ENCODE data around the gene LCK. TPM values are rescaled to one million over a fixed set of nuclear protein-coding genes. Genes with fewer than 3 reads are reported as not detected.
A peak's percentile ranks its signal among the peaks of the same experiment; 100 is the strongest.

The LCK gene
- under 0.01 TPM in 2 replicates for total RNA-seq

DNA sequence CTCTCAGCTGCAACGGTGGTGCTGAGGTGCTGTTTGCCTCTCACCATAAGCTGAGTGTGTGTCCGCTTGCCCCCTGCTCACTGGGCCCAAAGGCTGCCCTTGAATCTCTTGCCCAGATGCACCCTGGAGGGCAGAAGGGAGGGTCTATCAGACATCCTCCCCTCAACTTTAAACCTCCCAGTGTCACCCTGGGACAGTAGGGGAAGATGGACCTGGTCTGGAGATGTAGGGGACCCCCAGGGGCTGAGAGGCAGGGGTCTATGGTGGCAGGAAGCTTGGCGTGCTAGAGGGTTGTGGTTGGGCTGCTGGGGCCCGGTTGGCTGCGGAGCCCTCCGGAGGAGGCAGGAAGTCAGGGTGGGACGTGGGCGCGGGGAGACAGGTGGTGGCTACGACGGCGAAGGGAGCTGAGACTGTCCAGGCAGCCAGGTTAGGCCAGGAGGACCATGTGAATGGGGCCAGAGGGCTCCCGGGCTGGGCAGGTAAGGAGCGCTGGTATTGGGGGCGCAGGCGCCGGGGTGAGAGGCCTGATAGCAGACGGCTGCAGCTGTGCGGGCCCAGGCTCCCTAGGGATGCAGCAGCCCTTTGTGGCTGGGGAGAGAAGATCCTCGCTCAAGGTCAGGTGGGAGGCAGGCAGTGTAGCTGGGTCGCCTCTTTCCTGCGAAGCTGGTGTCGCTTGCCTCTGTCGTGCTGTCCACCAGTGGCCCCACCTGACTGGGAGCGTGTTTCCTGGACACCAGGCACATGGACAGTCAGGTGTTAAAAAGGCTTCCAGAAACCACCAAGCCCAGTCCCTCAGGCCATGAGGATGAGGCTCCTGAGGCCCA lies at the start of gene LCK:
LCK (plus strand) TSS at position 373 of the 824 bp plus-strand sequence. CDS start 23,065 bp downstream, outside the sequence.
- DNase-seq (ENCODE audit: low read depth in 2 of 2) = no peak

DNA sequence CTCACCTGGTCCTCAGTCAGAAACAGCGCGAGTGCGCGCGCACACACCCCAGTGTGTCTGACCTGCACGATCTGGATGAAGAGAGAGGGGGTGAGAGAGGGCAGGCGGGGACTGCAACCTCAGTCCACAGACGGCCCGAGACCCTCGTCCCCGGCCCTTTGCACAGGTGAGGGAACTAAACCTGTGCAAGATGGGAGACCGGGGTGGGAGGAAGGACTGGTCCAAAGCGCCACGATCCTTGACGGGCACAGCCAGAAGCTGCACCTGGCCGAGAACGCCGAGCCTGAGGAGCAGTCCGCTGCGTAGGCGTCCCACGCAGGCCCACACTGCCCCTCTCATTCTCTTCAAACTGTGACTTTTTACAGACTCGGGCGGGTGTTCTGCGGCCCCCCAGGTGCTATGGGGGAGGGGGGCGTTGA lies 46.1 kb upstream of the LCK start:
- no peak for DNase-seq (ENCODE audit: low read depth in 2 of 2)

DNA sequence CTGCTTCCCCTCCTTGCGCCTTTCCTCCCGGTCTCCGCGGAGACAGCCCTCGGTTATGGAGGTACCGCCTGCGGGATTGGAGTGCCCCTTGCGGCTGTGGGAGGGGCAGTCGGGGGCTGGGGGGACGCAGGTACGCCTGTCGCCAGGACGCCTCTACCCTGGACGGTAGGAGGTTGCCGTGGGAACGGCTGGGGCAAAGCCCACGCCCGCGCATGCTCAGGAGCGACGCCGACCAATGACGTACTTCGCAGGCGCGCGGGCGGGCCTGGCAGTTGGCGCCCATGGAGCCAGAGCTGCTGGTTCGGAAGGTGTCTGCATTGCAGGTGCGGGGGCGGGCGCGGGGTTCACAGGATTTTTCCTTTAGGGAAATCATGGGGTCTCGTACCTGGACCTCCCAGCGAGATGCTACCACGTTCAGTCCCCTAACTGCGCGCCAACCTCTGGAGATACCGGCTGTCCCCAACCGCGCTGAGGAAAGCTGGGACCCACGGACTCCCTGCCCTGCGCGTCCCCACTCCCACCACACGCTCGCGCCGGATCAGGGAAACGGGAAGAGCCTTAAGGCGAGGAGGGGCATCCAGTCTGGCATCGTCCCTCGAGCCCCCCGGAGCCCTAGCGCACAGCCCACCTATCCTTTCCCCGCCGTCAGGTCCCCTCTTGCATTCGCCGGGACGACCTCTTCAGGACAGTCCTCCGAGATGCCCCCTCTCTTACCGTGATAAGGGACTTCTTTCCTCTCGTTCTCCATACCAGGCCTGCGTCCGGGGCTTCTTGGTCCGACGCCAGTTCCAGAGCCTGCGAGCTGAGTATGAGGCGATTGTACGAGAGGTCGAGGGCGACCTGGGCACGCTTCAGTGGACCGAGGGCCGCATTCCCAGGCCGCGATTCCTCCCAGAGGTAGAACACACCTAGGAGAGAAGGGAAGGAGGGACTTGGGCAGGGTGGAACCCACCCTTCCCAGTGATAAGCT lies 45.4 kb upstream of the LCK start, which contains the start of gene IQCC:
IQCC (plus strand) TSS at position 271 of the 970 bp plus-strand sequence; CDS start at position 282, 11 bp downstream.
- peak; percentile 66 to 84 for DNase-seq (ENCODE audit: low read depth in 2 of 2)

DNA sequence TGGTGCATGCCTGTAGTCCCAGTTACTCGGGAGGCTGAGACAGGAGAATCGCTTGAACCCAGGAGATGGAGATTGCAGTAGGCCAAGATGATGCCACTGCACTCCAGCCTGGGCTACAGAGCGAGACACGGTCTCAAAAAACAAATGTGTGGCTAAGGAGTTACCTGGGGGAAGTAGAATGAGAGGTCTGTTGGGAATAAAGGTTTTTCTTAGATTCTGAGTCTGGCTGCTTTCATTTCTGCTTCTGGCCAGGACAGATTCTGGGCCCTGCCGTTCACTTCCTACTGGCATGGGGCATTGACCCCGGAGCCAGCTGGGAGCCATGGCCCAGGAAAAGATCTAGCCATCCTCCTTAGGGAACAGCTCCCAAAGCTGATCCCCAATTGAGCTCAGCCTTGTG lies 42.6 kb upstream of the LCK start:
- no peak for DNase-seq (ENCODE audit: low read depth in 2 of 2)

DNA sequence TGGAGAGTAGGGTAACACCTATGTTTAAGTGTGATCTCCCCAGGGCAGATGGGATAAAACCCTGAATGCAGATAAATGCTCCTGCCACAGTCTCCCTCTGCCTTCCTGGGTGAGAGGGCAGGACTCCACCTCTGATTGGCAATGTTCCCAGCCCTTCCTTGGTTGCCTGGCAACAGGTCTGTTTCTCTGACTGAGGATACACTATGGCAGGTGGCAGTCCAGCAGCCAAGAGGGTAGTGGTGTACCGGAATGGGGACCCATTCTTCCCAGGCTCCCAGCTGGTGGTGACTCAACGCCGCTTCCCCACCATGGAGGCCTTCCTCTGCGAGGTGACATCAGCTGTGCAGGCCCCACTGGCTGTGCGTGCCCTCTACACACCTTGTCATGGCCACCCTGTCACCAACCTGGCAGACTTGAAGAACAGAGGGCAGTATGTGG lies 42.2 kb upstream of the LCK start, which contains the start of gene DCDC2B:
DCDC2B (plus strand) TSS at position 199 of the 438 bp plus-strand sequence; CDS start at position 204, 5 bp downstream.
- no peak for DNase-seq (ENCODE audit: low read depth in 2 of 2)

DNA sequence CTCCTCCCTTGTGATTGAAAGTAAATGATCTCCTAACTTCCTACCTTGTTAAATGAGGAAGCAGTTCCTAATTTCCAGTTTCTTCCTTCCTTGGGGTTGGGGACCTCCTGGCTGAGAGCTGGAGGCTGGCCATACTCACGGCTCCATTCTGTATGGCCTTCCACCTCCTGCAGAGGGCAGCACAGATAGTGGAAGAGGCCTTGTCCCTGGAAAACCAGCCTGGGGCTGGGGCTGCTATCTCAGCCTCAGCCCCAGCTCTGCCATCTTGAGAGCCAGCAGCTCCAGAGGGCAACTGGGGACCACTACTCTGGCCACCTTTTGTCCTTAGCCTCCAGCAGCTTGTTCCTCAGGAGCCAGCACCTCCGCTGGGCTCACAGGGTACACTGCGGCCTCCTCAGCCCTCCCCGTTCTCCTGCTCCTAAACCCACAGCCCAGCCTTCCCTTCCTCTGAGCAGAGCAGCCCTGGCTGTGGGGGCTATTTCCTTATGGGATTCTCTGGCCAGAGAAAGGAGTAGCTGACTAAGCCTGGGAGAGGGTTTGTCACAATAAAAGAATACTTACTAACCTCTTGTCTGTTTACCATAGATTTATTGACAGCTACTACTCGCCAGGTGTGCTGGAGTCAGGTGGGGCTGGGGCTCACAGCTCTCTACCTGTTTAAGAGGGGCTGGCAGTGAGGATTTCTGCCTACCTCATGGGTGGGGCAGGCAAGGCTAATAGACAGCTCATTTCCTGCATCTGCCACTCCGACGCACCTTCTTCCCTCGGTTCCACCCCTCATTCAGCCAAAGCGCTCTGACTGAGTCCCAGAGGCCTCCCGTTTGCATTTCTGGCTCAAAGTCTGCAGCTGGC lies 35.2 kb upstream of the LCK start:
- DNase-seq (ENCODE audit: low read depth in 2 of 2) = peak; percentile 55 to 77

DNA sequence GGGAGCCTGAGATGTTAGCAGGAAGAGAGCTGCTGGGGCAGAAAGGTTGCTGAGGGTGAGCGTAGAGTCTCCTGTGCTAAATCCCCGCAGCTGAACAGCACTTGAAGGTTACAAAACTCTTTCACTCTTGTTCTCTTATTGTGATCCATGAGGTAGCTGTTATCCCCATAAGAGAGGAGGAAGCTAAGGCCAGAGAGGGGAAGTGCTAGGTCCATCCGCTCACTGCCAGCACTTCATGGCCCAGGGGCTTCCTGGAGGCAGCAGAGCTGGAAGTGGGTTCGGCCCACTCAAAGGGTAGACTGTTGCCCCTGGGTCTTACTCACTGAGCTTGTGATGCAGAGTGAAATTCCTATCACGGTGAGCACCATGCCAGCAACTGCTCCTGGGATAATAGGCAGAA lies 34.5 kb upstream of the LCK start:
- peak in 1 of 2 donors; percentile 20 for DNase-seq (ENCODE audit: low read depth in 2 of 2)

DNA sequence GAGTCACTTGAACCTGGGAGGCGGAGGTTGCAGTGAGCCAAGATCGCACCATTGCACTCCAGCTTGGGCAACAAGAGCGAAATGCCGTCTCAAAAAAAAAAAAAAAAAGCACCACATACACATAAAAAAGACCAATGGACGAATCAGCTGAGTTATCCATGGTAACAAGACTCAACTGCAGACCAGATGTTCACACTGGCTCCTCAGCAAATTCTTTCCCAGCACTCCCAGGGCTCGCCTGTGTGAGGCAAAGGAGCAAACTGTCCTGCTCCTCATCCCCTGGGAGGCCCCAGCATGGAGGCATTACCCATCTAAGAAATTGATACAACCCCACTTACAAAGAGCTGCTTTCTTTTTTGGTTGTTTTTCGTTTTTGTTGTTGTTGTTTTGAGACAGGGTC lies 32.0 kb upstream of the LCK start:
- DNase-seq (ENCODE audit: low read depth in 2 of 2) = no peak

DNA sequence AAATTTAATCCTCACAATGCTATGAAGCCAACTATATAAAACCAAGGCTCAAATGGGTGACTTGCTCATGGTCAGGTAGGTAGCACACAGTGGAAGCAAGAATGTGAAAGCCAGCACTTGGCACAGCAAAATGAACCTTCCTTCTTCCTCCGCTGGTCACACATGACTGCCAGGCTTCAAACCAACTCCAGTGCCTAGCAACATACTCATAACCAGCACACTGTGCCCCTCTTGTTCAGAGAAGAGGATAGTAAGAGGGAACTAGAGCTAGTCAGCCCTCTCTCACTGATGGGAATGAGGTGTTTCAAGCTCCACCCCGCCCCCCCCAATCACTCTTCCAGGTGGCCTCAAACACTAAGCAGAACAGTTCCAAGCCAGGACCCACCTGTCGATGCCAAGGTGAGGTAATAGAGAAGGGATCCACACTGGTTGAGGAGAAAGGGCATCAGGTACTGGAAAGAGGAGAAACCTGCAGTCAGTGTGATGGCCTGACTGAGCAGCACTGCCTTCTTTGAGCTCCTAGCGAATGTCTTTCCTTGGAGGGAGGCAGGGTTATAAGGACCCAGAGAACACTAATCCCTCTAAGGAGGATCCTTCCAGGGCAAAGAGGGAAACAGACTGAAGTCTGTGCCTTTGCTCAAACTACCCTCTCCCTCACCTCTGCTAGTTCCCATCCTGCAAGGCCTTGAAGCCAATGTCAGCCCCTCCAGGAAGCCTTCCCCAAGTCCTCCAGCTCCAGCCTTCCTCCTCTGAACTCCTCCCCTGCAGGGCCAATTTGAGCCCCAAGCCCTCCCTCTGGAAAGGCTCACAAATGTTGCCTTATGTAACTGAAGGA lies 30.1 kb upstream of the LCK start:
- DNase-seq (ENCODE audit: low read depth in 2 of 2) = no peak

DNA sequence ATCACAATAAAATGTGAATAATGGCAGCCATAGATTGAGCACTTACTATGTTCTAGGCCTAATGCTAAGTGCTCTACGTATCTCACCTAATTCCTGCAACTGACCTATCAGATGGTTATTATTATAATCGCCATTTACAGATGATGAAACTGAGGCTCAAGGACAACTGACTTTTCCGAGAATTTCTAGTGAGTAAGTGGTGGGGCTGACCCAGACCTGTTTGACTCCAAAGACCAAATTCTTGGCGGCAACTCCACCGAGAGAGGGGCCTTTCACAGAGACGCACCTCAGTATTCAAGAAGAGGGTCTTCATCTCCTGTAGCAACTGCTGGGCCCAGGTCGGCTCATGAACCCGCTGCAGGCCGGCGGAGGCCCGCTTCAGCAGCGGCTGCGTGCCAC lies 29.5 kb upstream of the LCK start:
- no peak for DNase-seq (ENCODE audit: low read depth in 2 of 2)

DNA sequence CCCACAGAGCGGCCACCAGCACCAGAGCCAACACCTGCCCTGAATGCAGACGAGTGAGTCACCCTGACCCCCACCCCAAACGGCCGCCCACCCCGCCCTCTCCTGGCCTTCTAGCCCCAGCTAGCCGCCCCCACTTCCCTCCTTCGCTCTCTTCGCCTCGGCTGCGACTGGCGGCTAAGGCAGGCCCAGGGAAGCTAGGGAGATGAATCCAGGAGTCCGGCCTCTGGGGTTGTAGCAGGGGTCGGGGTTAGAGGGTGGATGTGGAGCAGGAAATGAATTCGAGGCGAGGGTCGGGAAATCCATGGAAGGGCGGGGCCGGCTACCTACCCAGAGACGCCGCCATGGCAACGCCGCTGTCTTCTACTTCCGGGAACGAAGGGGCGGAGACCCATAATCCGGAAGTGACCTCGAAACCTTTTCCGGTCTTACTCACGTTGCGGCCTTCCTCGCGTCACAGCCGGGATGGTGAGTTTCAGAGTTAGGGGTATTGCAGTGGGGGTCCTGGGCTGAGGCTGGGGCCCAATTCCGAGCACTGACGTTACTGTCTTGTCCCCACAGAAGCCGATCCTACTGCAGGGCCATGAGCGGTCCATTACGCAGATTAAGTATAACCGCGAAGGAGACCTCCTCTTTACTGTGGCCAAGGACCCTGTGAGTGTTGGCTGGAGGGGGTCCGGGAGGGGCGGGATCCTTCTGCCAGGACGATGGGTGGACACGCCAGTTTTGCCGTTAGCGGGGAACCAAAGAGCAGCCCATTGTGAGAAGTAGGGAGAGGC lies 28.9 kb upstream of the LCK start, which contains the start of the genes EIF3I and TMEM234:
EIF3I (plus strand) TSS at position 428 of the 776 bp plus-strand sequence; CDS start at position 463, 35 bp downstream.
TMEM234 (minus strand) TSS at position 374 of the 776 bp plus-strand sequence; CDS start at position 343, 31 bp downstream.
- peak; percentile 91 to 94 for DNase-seq (ENCODE audit: low read depth in 2 of 2)

DNA sequence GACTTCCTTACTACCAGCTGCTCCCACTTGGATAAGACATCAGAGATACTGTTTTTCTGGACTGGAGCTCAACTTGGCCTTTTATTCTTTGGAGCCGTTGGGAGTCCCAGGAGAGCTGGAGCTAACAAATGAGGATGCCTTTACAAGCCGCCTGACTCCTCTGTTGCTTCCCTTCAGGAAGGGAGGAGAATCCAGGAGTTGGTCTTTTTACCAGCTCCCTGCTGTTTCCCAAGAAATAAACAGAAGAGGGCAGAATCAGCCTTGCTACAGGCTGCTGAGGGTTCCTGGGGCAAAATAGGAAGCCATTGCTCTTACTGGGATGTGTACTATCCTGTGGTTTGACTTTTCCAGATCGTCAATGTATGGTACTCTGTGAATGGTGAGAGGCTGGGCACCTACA lies 27.4 kb upstream of the LCK start:
- DNase-seq (ENCODE audit: low read depth in 2 of 2) = peak in 1 of 2 donors; percentile 52

DNA sequence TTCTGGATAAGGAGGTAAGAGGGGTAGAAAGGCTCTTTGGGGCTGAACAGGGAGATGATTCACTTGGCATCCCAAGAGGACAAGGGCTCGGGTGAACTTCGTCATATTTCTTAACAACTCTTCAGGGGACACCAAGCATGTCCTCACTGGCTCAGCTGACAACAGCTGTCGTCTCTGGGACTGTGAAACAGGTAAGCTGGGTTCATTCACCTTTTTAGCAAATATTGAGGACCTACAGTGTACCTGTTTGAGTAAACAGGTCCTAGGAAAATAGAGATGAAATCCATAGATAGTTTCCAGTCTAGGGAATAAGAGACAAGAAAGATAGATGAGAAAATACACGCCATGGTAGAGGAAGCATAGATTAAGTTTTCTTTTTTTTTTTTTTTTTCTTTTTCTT lies 26.8 kb upstream of the LCK start:
- no peak for DNase-seq (ENCODE audit: low read depth in 2 of 2)

DNA sequence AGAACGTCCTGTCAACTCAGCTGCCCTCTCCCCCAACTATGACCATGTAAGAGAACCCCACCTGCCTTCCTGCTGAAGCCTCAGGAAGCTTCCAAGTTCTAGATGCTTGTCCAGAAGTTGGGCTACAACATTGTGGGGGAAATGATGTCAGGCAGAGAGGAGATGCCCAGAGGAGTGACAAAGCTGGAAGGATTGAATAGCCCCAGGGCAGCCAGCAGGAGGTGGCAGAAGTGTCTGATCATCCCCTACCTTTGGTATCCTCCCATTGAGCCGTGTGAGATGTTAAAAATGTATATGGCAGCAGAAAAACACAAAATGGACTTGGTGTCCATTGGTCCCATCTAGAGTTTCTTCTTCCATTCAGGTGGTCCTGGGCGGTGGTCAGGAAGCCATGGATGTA lies 22.3 kb upstream of the LCK start:
- DNase-seq (ENCODE audit: low read depth in 2 of 2) = no peak

DNA sequence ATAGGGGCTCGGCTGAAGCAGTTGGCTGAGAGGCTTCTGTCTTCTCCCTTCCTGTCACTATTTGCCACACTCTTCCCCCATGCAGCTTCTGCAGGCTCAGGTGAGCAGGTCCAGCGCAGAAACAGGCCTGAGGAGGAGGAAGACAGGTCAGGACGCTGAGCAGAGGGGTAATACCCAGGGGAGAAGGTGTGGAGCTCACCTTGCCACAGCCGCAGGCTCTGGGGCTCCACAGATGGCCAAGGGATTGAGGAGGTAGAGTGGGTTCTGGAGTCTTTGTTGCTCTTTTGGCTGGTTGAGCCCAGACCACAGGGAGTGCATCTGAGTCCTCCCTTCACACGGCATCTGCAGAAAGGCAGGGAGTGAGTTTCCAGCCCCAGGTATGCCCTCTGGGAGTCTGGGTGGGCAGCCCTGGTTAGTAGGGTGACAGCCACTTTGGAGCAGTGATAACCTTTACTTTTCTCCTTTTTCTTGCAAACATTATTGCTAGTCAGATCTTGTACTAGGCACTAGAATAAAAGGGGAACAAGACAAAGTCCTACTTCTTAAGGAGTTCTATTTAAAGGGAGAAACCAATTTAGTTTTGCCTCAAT lies 19.1 kb upstream of the LCK start:
- no peak for DNase-seq (ENCODE audit: low read depth in 2 of 2)

DNA sequence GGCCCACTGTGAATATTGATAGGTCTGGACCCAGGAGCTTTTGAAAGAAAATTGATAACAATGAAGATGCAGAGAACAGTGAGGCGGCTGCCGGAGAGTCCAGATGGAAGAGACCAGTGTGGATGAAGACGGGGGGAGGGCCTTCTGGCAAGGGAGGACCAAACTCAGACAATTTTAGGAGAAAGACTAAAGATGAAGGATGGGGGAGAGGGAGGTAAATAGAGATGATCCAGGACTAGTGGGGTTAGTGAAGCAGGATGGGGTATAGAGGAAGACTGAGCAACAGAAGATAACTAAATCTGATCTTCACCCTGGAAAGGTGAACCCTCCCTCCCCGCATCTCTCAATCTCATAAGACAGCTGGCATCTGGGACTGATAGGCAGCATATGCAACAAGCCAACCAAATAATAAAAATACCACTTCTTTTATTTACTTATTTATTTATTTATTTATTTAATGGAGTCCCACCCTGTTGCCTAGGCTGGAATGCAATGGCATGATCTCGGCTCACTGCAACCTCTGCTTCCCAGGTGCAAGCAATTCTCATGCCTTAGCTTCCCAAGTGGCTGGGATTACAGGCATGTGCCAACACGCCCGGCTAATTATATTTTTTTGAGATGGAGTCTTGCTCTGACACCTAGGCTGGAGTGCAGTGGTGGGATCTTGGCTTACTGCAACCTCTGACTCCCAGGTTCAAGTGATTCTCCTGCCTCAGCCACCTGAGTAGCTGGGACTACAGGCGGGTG lies 18.3 kb upstream of the LCK start:
- DNase-seq (ENCODE audit: low read depth in 2 of 2) = no peak

DNA sequence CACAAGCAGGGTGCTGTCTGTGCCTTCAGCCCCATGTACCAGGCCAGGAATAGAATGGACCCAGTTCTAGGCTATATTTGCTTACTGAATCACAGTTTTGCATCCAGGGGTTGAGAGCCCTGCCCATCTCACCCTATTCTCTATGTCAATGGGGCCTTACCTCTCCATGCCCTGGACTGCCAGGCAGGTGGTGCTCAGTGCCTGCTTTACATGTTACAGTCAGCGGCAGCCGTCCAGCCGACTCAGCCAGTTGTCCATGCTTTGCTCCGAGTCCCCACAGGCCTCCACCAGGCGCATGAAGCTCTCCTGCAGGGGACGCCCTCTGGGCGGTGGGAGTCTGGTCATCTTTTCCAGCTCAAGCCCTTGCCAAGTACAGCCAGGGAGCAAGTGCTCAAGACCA lies 16.3 kb upstream of the LCK start:
- no peak for DNase-seq (ENCODE audit: low read depth in 2 of 2)

DNA sequence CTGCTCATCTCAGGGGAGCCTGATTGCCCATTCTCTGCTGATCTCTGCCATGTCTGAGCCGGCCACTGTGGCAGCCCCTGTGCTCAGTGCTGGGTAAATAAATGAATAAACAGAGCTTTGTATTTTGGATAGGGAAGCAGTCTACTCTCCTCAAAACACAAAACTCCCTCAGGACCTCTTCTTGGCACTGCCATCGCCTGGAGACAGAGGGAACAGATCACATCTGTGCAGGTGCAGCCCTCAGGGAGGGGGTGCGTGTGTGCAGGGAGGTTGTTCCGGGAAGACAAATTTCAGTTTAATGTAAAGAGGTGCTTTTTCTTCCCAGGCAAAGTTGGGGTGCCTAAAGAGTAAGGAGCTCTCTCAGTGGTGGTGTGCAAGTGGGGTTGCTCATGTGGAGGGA lies 11.7 kb upstream of the LCK start:
- DNase-seq (ENCODE audit: low read depth in 2 of 2) = no peak
